Measurements from ENCODE around the gene AIP.

Gene AIP

DNA sequence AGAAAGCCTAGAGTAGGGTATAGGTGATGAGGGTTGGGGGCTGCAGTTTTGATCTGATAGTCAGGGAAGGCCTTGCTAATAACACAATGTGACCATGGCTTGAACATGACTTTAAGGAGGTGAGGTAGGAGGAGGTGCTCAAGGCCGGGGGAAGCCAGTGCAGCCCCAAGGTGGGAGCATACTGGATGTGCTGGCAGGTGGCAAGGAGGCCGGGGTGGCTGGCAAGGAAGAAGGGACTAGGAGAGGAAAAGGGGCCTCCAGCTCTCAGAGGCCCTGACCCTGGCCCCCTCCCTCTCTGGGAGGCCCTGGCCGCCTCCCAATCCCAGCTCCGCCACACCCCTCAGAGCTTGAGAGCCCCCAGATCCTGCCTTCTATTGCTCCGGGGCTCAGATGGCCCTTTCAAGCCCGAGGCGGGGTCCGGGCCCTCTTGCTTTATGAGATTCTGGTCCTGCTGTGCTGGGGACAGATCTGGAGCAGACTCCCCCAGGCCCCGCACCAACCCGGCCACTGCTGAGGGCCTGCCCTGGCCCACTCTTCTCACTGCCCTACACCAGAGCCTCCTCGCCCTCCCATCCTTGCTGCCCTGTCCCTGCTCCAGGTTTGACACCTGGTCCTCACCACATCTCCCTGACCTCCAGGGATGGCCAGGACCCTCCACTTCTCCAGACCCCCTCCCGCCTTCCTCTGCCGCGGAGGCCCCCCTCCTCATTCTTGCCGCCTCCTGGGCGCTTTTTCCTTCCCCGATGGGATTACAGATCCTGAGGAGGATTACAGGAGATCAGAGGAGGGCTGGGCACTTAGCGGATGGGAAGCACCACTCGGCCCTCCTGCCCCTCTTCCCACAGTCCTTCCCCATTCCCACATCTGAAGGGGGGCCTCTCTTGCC, 20.5 kb downstream of the AIP start:
- POLR2A ChIA-PET = no interaction called here
- TF ChIP-seq, protein P1, sequence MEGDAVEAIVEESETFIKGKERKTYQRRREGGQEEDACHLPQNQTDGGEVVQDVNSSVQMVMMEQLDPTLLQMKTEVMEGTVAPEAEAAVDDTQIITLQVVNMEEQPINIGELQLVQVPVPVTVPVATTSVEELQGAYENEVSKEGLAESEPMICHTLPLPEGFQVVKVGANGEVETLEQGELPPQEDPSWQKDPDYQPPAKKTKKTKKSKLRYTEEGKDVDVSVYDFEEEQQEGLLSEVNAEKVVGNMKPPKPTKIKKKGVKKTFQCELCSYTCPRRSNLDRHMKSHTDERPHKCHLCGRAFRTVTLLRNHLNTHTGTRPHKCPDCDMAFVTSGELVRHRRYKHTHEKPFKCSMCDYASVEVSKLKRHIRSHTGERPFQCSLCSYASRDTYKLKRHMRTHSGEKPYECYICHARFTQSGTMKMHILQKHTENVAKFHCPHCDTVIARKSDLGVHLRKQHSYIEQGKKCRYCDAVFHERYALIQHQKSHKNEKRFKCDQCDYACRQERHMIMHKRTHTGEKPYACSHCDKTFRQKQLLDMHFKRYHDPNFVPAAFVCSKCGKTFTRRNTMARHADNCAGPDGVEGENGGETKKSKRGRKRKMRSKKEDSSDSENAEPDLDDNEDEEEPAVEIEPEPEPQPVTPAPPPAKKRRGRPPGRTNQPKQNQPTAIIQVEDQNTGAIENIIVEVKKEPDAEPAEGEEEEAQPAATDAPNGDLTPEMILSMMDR (IDR thresholded peaks at IDR 0.05; ENCODE audit: control extremely low read depth, extremely low read depth, low read depth, missing control alignments) = no peak

DNA sequence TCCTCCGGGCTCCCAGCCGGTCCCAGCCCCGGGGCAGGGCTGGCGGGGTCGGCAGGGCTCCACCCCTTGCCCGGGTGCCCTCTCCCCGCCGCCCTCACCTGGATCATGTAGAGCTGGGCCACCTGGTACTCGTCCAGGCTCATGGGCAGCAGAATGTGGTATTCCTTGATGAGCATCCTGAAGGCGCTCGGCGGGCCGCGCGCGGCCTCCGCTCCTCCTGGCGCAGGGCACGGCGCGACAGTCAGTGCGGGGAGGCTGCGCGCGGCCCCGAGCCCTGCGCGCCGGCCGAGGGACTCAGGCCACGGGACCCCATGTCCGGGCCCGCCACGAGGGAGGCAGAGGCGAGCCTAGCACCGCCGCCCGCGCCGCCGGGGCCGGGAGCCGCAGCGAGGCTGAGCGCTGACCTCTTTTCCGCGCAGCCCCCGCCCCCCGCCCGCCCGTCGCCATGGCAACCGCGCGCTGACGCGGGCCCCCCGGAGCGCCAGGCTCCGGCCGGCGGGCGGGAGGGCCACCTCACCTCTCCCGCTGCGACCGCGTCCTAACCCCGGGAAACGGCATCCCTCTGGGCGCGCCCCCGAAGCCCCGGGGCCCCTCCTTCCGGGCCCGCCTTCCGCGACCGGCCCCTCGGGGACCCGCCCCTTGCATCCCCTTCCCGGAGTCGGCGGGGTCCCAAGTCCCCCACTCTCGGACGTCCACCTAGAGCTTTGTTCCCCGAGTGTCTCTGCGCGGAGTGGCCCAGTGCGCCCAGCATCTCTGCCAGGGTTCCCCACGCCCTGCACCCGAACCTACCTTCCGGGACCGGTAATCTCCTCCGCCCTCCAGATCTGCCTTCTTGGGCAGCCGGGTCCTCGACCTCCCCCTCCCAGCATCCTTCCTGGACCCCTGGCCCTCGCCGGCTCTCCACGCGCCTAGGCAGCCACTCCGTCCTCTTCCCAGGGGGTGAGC, 21.5 kb downstream of the AIP start:
- peak; percentile 51 for DNase-seq (ENCODE audit: extremely low spot score)
- CTCF ChIA-PET = interaction anchor here (0.6 to 1.7 kb wide), 7 partner anchors 12 to 153 kb away, joined by 3 to 8 read pairs (median 4); partner anchors contain the start of genes AIP, PPP1CA and PTPRCAP
- POLR2A ChIA-PET = no interaction called here
- TF ChIP-seq, protein P1 (IDR thresholded peaks at IDR 0.05; ENCODE audit: control extremely low read depth, extremely low read depth, low read depth, missing control alignments) = no peak

More for the DNA sequence above, 20.5 kb downstream of the AIP start:
- CTCF ChIA-PET = interaction anchor here (1.3 kb wide), 1 partner anchor 102 kb away, joined by 5 read pairs; the partner anchor contains the start of gene PPP1CA
- DNase-seq (ENCODE audit: extremely low spot score) = no peak

DNA sequence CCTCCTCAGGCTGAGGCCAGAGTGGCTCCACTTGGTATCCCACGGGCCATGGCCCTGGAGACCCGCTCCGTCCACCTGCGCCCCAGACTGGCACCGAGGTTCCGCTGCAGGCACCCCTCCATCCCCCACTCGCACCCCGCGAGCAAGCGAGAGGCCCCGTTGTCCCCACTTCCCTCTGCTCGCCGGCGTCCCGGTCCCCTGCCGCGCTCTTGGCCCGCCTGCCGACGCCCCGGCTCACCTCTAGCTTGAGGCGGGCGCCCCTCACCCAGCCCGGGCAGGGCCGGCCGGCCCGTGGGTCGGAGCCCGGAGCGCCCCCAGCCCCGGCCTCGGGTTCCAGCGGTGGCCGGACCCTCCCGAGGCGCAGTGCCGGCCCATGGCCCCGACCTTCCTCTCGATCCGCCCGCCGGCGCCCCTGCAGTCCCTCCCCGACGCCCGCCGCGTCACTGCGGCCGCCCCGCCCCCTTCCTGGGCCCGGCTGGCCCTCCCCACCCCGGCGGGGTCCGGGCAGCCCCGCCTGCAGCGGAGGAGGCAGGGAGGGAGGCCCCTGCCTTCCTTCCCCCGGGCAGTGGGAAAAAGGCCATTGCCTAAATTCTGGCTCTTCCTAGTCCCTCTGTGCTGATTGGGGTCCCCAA, 22.2 kb downstream of the AIP start, which contains the start of gene PITPNM1:
TSS of gene PITPNM1 (minus strand) at position 414 of the 632 bp plus-strand sequence. CDS start 1,183 bp downstream, outside the sequence.
- TF ChIP-seq, protein P1 (IDR thresholded peaks at IDR 0.05; ENCODE audit: control extremely low read depth, extremely low read depth, low read depth, missing control alignments) = no peak
- DNase-seq (ENCODE audit: extremely low spot score) = peak; percentile 89
- ChIA-PET POLR2A (interaction anchor here (0.5 kb wide), 1 partner anchor 62 kb away, joined by 4 read pairs; the partner anchor contains the start of gene CORO1B), CTCF (interaction anchor here (0.6 to 1.7 kb wide), 19 partner anchors 12 to 154 kb away, joined by 3 to 15 read pairs (median 4); partner anchors contain the start of genes AIP, PPP1CA, PTPRCAP and RAD9A)

DNA sequence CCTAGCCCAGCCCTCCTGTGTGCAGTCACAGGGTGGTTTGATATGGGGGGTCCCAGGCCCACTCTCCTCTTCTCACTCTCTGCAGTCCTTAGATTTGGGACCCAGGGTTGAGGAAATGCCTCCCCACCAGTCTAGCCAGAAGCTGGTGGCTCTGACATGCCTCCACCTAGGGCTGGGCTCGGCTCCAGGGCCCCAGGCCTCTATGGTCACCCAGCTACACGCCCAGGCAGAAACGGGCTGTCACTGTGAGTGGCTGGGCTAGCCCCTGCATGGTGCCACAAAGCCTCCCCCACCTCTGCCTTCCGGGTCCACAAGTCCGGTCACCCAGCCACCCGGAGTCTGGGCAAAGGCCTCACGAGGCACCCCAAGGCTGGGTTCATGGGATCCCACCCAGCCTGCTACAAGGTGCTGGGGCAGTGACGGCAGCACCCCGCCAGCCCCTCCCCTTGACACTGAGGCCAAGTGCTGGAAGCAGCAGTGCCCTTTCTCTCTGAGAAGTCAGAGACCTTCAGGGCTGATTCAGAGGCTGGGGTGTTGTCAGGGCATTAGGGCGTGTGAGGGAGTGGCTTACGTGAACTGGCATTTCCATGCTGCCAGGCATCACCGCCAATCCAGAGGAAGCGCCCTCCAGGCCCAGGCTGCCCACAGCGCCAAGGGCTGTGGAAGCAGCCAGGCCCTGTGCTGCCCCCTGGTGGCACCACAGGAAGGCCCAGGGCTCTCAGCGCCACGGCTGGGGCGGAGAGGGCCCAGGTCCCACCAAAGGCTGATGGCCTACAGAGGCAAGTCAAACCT, 23.0 kb downstream of the AIP start:
- peak; percentile 81 for DNase-seq (ENCODE audit: extremely low spot score)
- TF ChIP-seq, protein P1 (IDR thresholded peaks at IDR 0.05; ENCODE audit: control extremely low read depth, extremely low read depth, low read depth, missing control alignments) = peak; percentile 99
- ChIA-PET POLR2A (interaction anchor here (0.5 kb wide), 1 partner anchor 63 kb away, joined by 4 read pairs; the partner anchor contains the start of gene CORO1B), CTCF (interaction anchor here (0.7 to 1.7 kb wide), 19 partner anchors 13 to 154 kb away, joined by 3 to 15 read pairs (median 4); partner anchors contain the start of genes AIP, PPP1CA, PTPRCAP and RAD9A)

DNA sequence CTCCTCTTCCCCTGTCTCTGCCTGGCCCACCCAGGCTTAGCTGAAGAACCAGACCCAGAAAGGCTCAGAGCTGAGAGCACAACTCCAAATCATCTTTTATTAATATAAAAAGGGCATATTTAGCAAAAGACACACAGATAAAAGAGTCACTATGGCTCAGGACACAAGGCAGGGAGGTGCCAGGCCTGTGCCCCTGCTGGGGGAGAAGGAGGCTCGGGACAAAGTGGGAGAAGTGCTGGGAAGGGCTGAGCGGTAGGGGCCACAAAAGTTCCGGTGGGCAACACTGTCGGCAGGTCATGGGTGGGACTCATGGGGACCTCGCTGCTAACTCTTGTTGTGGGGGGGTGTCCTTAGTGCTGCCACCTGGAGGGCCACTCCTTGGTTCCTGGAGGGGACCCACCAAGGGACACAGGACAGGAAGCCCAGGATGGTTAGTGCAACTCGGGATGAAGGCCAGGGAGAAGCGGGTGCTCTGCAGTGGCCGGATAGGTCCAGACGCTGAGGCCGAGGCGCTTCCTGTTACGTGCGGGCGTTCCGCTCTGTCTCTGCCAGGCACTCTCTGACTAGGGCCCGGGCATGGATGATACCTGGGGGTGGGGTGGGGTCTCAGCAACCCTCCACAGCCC, 23.7 kb downstream of the AIP start:
- POLR2A ChIA-PET = interaction anchor here (0.6 kb wide), 1 partner anchor 311 kb away, joined by 5 read pairs; no protein-coding TSS in a partner anchor
- DNase-seq (ENCODE audit: extremely low spot score) = no peak
- TF ChIP-seq, protein P1 (IDR thresholded peaks at IDR 0.05; ENCODE audit: control extremely low read depth, extremely low read depth, low read depth, missing control alignments) = no peak
- CTCF ChIA-PET = interaction anchor here (0.7 to 2.1 kb wide), 4 partner anchors 47 to 115 kb away, joined by 3 to 15 read pairs (median 6); partner anchors contain the start of genes PPP1CA and RAD9A

Data from GM10248 (cell line).